GM19351 (cell line): ENCODE measurements around the gene FOXD4L6.
"Not testable (repeated sequence)": the region's sequence is repeated elsewhere in the genome, so short reads cannot be mapped to it uniquely, and the experiment has no call there.

Experiments used
- ATAC-seq: cut with Tn5 transposase; IDR thresholded peaks from one replicate; pipeline ENCODE4 v1.9.1; 2021; ENCODE audit warnings: mild to moderate bottlenecking, moderate library complexity; ENCODE audit not compliant: unreplicated experiment

The FOXD4L6 gene

DNA sequence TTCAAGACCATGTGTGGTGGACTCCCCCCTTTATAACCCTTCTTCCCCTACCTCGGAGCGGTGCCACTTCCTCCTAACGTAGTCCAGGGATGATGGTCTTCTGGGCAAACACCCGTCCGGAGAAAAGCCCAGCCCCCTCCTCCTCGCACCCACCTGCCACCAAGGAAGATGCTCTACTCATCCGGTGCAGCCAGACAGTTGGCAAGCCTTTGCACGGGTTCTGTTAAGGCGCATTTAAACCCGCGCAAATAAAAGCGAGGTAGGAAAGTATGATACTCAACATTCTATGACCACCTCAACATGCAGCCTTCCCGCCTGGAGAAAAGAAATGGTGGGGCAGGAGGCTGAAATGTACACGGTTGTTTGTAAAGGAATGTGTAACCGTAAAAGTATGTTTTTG, at the start of gene FOXD4L6:
TSS of gene FOXD4L6 (minus strand) at position 101 of the 400 bp plus-strand sequence. CDS start 298 bp downstream, outside the sequence.
- not testable (repeated sequence) for ATAC-seq

DNA sequence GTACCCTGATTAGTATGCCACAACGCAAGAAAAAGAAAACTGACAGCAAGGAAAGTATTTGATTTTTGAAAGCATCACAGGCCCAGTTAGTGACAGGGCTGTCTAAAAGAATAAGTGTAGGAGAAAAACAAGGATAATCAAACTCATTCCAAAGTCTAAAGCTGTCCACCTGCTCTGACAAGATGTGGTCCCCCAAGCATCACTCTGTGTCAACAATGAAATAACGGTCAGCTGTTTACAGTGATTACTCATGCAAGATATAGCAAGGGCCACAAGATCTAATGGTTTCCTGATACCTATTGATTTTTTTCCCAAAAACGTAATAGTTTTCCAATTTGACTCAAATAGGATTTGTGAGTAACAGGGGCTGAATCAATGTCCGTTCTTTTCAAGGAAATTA, 46.5 kb upstream of the FOXD4L6 start:
- not testable (repeated sequence) for ATAC-seq

DNA sequence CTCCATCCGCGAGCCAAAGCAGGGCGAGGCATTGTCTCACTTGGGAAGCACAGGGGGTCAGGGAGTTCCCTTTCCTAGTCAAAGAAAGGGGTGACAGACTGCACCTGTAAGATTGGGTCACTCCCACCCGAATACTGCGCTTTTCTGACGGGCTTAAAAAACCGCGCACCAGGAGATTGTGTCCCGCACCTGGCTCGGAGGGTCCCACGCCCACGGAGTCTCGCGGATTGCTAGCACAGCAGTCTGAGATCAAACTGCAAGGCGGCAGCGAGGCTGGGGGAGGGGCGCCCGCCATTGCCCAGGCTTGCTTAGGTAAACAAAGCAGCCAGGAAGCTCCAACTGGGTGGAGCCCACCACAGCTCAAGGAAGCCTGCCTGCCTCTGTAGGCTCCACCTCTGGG, 21.6 kb upstream of the FOXD4L6 start:
- not testable (repeated sequence) for ATAC-seq

DNA sequence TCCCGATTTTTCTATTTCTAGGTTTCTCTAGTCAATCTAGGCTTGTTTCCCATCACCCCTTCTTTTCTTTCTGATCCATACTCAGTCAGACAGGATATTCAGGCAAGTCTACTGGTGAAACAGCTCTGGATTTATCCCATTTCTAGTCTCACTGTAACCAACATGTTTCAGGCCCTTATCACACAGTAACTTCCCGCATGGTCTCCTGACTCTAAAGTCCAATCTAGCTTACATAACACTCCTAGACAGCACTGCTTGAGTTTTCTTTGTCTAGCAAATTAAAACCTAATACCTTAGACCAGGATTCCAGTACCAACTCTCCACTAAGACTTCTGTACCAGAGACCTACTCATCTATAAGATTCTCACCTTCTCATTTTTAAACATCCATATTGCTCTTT, 13.4 kb upstream of the FOXD4L6 start:
- ATAC-seq = not testable (repeated sequence)

DNA sequence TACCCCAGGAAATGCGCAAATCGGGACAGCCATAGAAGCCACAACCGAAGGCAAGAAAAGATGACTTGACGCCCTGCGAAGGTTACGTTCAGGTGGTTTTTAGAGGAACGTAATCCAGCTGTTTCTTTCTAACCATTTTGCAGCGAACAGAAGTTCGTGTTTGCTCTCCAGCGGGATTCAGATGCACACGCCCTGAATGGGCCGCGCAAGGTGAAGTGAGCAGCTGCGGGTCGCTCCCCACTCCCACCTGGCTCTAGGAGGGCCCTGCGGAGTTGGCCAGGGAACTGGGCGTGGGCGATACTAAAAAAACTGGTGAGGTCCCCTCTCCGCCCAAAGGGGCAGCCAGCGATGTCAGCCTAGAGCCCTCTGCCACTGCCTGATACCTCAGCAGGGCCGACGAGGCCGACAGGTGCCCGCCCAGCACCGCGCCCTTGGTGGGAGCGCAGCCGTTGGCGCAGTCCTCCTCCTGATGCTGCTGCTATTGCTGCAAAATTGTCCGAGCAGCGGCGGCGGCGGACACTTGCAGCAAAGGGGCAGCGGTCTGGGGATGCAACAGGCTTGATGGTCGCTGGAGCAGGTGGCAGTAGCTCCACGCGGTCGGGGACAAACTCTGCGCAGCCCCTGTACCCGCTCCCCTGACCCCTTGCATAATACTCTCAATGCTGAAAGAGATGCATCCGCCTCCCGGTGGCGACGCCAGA, 1.6 kb downstream of the FOXD4L6 start:
- not testable (repeated sequence) for ATAC-seq

DNA sequence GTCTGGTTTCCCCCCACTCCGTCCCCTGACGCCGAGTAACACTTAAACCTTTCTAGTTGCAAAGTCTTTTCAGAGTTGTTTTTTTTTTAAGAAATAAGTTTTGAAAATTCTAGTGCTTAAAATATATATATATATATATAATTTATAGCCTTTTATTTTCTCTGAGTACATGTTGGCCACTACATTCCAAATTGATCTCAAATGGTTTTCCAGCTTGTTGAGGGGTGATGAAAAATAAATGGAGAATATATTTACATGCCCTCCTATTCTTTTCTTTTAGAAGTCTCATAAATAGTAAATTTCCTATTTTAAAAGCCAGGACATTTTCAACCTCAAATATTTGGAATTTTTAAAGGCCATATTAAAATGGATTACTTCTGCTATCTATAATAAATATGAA, 2.5 kb downstream of the FOXD4L6 start:
- ATAC-seq = not testable (repeated sequence)

DNA sequence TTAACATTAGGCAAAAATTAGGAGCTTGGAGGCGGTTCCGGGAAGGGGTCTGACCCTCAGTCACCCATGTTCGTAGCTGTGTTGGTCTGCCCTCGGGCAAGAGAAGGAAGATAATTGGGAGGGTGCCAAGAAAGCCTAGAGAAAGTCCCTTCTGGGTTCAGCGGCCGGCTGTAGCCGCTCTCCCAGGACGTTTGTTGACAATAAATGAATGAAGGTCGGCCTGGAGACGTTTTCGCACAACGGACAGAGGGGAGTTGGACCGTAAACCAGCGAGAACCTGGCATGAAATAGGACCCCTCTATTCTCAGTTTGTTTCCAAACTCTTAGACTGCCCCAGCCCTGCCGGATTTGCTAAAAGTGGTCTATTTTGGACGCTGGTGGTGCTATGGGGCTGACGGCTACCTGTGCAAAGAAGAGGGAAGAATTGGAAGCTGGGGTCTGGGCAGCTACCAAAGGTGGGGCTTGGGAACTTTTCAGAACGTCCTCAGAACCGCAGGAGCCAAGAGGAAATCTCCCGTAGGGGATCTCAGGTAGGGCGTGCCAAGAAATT, 3.3 kb downstream of the FOXD4L6 start:
- not testable (repeated sequence) for ATAC-seq

DNA sequence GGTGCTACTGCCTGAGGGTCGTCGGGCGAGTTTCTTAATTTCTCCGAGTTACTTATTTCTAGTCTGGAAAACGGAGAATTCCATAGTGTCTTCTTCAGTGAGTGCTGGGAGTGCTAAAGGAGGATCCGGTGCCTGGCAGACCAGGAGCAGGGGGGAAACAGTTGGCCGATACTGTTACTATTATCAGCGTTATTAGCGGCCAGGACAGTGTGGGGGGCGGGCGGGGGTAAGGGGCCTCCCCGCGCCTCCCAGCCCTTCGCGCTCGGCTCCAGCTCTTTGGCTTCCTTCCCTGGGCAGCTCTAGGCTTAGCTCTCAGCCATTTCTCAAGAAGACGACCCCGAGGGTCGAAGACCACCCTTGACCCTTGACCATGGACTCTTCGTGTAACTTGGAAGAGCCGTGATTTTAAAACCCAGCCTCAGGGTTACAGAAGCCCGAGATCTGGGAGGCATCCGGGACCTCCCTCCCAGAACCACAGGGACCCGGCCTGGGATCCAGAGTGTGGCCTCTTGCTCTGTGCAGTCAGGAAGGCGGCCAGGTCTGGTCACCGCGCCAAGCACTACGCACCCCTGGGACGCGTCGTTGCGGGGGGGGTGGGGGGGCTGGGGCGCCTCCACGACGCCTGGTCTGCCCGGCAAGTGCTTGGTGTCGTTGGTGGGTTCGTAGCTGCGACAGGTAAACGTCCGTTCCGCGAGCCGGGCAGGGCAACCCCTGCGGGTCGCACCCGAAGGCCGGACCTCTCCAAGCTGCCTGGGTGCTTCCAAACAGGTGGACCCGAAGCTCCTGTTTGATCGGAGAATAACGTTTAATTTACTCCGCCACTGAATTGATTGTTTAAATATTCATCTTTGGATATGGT, 4.0 kb downstream of the FOXD4L6 start:
- ATAC-seq = not testable (repeated sequence)

DNA sequence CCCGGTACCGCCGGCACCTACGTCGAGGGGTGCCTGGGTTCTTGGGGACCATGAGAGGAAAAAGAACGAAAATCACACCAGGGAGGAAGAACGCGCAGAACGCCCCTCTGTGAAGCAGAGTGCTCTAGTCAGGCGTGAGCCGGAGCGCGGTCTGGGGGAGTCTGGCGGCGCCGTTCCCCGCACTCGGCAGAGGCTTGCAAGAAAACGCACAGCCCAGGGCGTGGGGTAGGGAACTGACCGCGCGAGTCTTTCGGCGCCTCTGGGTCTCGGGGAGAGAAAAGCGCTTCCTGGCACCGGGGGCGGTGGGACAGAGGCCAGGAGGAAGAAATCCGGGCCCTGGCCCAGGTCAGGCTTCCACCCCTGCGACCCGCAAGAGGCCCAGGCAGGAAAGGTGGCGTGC, 4.7 kb downstream of the FOXD4L6 start:
- not testable (repeated sequence) for ATAC-seq

DNA sequence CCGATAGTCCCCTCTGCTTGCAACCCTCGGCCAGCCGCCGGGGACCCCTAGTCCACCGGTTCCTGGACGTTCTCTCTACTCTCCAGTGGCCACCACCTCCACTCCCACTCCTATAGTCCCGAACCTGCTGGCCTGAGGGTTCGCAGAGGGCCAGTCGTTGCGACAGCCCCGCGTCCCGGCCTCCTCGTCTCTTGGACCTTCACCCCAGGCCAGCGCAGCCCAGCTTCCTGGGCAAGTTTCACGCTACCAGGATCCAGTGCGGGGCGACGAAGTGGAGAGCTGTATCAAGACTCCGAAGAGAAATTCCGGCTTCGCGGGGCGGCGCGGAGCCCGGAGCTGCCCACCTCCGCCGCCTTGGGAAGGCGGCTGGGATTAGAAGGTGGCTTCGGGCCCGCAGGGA, 5.1 kb downstream of the FOXD4L6 start:
- not testable (repeated sequence) for ATAC-seq

DNA sequence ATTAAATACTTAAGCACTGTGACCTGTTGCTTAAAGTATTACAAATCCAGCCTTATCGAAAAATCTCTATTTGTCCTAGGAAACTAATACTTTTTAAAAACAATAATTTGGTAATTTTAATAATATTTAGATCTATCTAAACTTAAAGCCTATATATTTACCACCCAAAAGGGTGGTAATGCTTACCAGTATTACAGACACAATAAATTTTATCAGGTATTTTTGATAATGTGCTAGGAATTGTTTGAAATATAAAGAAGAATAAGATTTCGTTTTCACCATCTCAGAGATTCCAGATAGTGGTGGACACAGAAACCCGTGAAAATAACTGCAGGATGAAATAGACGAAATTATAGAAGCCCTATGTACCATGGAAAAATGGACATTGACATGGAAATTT, 7.8 kb downstream of the FOXD4L6 start:
- not testable (repeated sequence) for ATAC-seq

DNA sequence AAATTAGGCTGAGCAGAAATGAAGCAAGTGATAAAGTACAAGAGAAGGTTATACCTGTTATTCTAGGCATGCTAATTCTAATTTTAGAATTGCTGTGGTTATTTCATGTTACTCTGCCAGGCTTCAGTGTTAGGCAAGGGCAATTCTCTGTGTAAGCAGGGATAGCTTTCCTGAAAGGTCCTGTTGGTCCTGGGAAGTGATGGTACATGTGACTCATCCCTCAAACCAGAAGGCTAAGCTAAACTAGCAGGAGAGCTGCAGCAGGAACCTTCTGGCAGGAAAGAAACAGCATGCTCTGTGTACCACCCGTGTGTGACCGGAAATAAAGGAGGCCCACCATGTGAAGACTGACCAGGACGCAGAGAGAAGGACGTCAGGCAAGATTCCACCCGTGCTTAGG, 8.8 kb downstream of the FOXD4L6 start:
- ATAC-seq = not testable (repeated sequence)

DNA sequence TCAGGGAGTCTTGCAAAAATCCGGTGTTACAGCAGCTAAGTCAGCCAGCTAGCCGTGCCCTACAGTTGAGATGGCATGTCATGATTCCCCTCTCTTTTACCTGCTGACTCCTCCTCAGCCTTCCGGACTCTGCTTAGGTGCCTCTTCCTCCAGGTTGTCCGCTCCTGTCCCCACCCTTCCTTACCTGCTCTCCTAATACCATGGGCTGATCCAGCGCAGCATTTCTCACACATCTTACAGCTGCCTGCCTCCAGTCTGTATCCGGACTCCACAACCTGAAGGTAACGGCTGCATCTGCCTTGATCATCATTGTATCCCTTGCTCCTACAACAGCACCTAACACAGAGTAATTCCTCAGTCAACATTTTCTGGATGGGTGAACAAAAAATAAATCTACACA, 9.2 kb downstream of the FOXD4L6 start:
- not testable (repeated sequence) for ATAC-seq

DNA sequence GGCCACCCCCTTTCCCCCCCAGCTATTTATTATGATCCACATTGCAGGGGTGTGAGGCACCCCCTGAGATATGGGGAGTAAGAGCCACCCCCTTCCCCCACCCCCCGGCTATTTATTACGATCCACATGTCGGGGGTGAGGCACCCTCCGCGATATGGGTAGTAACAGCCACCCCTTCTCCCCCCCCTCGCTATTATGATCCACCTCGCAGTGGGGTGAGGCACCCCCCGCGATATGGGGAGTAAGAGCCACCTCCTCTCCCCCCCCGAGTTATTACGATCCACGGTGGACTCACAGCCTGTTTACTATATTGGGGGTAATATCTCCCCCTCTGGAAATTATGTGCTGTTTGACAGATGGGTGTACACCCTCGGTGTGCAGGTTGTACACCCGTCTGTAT, 15.1 kb downstream of the FOXD4L6 start:
- ATAC-seq = not testable (repeated sequence)

DNA sequence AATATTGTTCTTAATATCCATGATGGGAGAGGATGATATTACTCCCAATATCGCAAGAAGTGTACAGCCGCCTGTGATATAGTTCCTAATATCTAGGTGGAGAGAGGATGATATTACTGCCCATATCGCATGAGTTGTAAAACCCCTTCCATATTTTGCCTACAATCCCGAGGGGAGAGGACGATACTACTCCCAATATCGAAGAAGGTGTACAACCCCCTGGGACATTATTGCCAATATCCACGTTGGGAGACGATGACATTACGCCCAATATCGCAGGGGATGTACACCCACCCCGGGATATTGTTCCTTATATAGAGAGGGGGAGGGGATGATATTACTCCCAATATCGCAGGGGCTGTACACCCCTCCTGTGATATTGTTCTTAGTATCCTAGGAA, 17.1 kb downstream of the FOXD4L6 start:
- not testable (repeated sequence) for ATAC-seq

DNA sequence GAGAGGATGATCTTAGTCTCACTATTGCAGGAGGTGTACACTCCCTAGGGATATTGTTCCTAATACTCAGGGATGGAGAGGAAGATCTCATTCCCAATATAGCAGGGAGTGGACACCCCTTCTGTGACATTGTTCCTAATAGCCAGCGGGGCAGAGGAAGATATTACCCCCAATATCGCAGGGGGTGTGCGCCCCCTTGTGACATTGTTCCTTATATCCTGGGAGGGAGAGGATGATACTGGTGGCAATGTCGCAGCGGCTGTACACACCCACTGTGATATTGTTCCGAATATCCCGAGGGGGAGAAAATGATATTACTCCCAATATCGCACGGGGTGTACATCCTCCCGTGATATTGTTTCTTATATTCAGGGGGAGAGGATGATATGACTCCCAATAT, 17.6 kb downstream of the FOXD4L6 start:
- not testable (repeated sequence) for ATAC-seq

DNA sequence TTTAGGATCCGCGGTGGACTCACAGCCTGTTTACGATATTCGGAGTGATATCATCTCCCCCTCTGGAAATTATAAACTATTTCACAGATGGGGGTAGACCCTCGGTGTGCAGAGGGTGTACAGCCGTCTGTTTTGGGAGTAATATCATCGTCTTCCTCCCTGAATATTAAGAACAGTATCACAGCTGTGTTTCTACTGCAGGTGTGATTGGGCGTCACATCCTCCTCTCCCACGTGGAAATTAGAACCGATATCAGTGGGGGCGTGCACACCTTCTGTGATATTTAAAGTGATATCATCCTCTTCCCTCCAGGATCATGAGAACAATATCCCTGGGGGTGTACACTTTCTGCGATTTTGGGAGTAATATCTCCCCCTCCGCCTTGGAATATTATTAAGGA, 19.2 kb downstream of the FOXD4L6 start:
- ATAC-seq = not testable (repeated sequence)

DNA sequence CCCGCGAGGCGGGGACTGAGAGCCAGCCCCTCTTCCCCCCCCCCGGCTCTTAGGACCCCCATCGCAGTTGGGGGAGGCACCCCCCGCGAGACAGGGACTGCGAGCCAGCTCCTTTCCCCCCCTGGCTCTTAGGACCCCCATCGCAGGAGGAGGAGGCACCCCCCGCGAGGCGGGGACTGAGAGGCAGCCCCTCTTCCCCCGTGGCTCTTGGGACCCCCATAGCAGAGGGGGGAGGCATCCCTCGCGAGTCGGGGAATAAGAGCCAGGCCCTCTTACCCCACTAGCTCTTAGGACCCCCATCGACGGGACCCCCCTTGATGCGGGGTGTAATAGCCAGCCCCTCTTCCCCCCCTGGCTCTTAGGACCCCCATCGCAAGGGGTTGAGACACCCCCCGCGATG, 19.7 kb downstream of the FOXD4L6 start:
- not testable (repeated sequence) for ATAC-seq

DNA sequence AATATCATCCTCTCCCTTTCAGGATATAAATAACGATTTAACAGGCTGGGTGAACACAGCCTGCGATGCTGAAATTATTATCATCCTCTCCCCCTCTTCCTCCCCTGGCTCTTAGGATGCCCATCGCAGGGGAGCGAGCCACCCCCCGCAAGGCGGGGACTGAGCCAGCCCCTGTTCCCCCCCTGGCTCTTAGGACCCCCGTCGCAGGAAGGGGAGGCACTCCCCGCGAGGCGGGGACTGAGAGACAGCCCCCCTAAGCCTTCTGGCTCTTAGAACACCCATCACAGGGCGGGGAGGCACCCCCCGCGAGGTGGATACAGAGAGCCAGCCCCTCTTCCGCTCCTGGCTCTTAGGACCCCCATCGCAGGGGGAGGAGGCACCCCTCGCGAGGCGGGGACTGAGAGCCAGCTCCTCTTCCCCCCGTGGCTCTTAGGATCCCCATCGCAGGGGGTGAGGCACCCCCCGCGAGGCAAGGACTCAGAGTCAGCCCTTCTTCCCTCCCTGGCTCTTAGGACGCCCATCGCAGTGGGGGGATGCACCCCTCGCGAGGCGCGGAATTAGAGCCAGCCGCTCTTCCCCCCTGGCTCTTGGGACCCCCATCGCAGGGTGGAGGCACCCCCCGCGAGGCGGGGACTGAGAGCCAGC, 21.9 kb downstream of the FOXD4L6 start:
- ATAC-seq = not testable (repeated sequence)

DNA sequence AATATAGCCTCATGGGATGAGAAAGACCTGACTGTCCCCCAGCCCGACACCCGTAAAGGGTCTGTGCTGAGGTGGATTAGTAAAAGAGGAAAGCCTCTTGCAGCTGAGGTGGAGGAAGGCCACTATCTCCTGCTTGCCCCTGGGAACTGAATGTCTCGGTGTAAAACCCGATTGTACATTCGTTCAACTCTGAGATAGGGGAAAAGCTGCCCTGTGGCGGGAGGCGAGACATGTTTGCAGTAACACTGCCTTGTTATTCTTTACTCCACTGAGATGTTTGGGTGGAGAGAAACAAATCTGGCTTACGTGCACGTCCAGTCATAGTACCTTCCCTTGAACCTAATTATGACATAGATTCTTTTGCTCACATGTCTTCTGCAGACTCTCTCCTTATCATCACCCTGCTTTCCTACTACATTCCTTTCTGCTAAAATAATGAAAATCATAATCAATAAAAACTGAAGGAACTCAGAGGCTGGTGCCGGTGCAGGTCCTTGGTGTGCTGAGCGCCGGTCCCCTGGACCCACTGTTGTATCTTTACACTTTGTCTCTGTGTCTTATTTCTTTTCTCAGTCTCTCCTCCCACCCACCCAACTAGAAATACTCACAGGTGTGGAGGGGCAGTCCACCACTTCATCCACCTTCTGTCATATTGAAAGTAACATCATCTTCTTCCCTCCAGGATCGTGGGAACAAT, 22.8 kb downstream of the FOXD4L6 start:
- ATAC-seq = not testable (repeated sequence)
